ENCODE data around the gene CAMK2D.

CAMK2D gene

GRCh38 chr4:113482325-113482724, 279.2 kb downstream of the CAMK2D start:
- Histone ChIP-seq H3K4me3 (ENCODE audit: low read length) (no peak overlapping the region), H3K9me3 (ENCODE audit: control insufficient read depth, low read length) (peaks cover 3% of the 10 kb centered on the region), H3K4me1 (ENCODE audit: control insufficient read depth, insufficient read depth, low read length) (peaks cover 11% of the 10 kb centered on the region), H3K36me3 (ENCODE audit: control insufficient read depth, insufficient read depth, low read length, severe bottlenecking) (peaks cover 67% of the 10 kb centered on the region), H3K27me3 (replicated peaks; ENCODE audit: control insufficient read depth, insufficient read depth, low read length) (no peaks in the 10 kb centered on the region), H3K9ac (ENCODE audit: low read length) (no peak overlapping the region)
- no peak for DNase-seq (ENCODE audit: low read depth)

- H3K9ac ChIP-seq (ENCODE audit: low read length) = no peak overlapping the region
- H3K36me3 ChIP-seq (ENCODE audit: control insufficient read depth, insufficient read depth, low read length, severe bottlenecking) = peaks cover 72% of the 10 kb centered on the region
- H3K9me3 ChIP-seq (ENCODE audit: control insufficient read depth, low read length) = peaks cover 8% of the 10 kb centered on the region
- no peak for DNase-seq (ENCODE audit: low read depth)
- no peaks in the 10 kb centered on the region for H3K27me3 ChIP-seq (replicated peaks; ENCODE audit: control insufficient read depth, insufficient read depth, low read length)
- no peak overlapping the region for H3K4me3 ChIP-seq (ENCODE audit: low read length)
- peaks cover 11% of the 10 kb centered on the region for H3K4me1 ChIP-seq (ENCODE audit: control insufficient read depth, insufficient read depth, low read length)
These were observed 279.7 kb downstream of the CAMK2D start for GRCh38 chr4:113481820-113482219.

GRCh38 chr4:113480109-113480508, 281.4 kb downstream of the CAMK2D start:
- peaks cover 16% of the 10 kb centered on the region for H3K9me3 ChIP-seq (ENCODE audit: control insufficient read depth, low read length)
- peaks cover 67% of the 10 kb centered on the region for H3K36me3 ChIP-seq (ENCODE audit: control insufficient read depth, insufficient read depth, low read length, severe bottlenecking)
- H3K27me3 ChIP-seq (replicated peaks; ENCODE audit: control insufficient read depth, insufficient read depth, low read length) = no peaks in the 10 kb centered on the region
- peaks cover 23% of the 10 kb centered on the region for H3K4me1 ChIP-seq (ENCODE audit: control insufficient read depth, insufficient read depth, low read length)
- no peak overlapping the region for H3K9ac ChIP-seq (ENCODE audit: low read length)
- no peak overlapping the region for H3K4me3 ChIP-seq (ENCODE audit: low read length)
- DNase-seq (ENCODE audit: low read depth) = no peak

GRCh38 chr4:113478032-113478431, 283.5 kb downstream of the CAMK2D start:
- peaks cover 51% of the 10 kb centered on the region for H3K36me3 ChIP-seq (ENCODE audit: control insufficient read depth, insufficient read depth, low read length, severe bottlenecking)
- H3K9ac ChIP-seq (ENCODE audit: low read length) = no peak overlapping the region
- peak; percentile 44 for DNase-seq (ENCODE audit: low read depth)
- H3K4me1 ChIP-seq (ENCODE audit: control insufficient read depth, insufficient read depth, low read length) = peaks cover 43% of the 10 kb centered on the region
- H3K9me3 ChIP-seq (ENCODE audit: control insufficient read depth, low read length) = peaks cover 16% of the 10 kb centered on the region
- H3K4me3 ChIP-seq (ENCODE audit: low read length) = no peak overlapping the region
- H3K27me3 ChIP-seq (replicated peaks; ENCODE audit: control insufficient read depth, insufficient read depth, low read length) = no peaks in the 10 kb centered on the region

- no peak for DNase-seq (ENCODE audit: low read depth)
- Histone ChIP-seq H3K4me1 (ENCODE audit: control insufficient read depth, insufficient read depth, low read length) (peaks cover 56% of the 10 kb centered on the region), H3K9me3 (ENCODE audit: control insufficient read depth, low read length) (peaks cover 16% of the 10 kb centered on the region), H3K27me3 (replicated peaks; ENCODE audit: control insufficient read depth, insufficient read depth, low read length) (no peaks in the 10 kb centered on the region), H3K36me3 (ENCODE audit: control insufficient read depth, insufficient read depth, low read length, severe bottlenecking) (peaks cover 39% of the 10 kb centered on the region), H3K4me3 (ENCODE audit: low read length) (peak overlapping the region; percentile 4), H3K9ac (ENCODE audit: low read length) (no peak overlapping the region)
These were observed 284.7 kb downstream of the CAMK2D start for GRCh38 chr4:113476800-113477199.

GRCh38 chr4:113474017-113474416, 287.5 kb downstream of the CAMK2D start:
- Histone ChIP-seq H3K27me3 (replicated peaks; ENCODE audit: control insufficient read depth, insufficient read depth, low read length) (no peaks in the 10 kb centered on the region), H3K4me1 (ENCODE audit: control insufficient read depth, insufficient read depth, low read length) (peaks cover 82% of the 10 kb centered on the region), H3K9ac (ENCODE audit: low read length) (peak overlapping the region; percentile 79), H3K9me3 (ENCODE audit: control insufficient read depth, low read length) (peaks cover 16% of the 10 kb centered on the region), H3K4me3 (ENCODE audit: low read length) (no peak overlapping the region), H3K36me3 (ENCODE audit: control insufficient read depth, insufficient read depth, low read length, severe bottlenecking) (peaks cover 34% of the 10 kb centered on the region)
- peak; percentile 67 for DNase-seq (ENCODE audit: low read depth)

GRCh38 chr4:113472864-113473263, 288.7 kb downstream of the CAMK2D start:
- Histone ChIP-seq H3K27me3 (replicated peaks; ENCODE audit: control insufficient read depth, insufficient read depth, low read length) (no peaks in the 10 kb centered on the region), H3K9me3 (ENCODE audit: control insufficient read depth, low read length) (peaks cover 14% of the 10 kb centered on the region), H3K4me3 (ENCODE audit: low read length) (no peak overlapping the region), H3K36me3 (ENCODE audit: control insufficient read depth, insufficient read depth, low read length, severe bottlenecking) (peaks cover 25% of the 10 kb centered on the region), H3K4me1 (ENCODE audit: control insufficient read depth, insufficient read depth, low read length) (peaks cover 80% of the 10 kb centered on the region), H3K9ac (ENCODE audit: low read length) (peak overlapping the region; percentile 79)
- no peak for DNase-seq (ENCODE audit: low read depth)

GRCh38 chr4:113471146-113471860, 290.2 kb downstream of the CAMK2D start:
- Histone ChIP-seq H3K9ac (ENCODE audit: low read length) (peak overlapping the region; percentile 72), H3K4me1 (ENCODE audit: control insufficient read depth, insufficient read depth, low read length) (peaks cover 93% of the 10 kb centered on the region), H3K9me3 (ENCODE audit: control insufficient read depth, low read length) (peaks cover 2% of the 10 kb centered on the region), H3K36me3 (ENCODE audit: control insufficient read depth, insufficient read depth, low read length, severe bottlenecking) (peaks cover 12% of the 10 kb centered on the region), H3K4me3 (ENCODE audit: low read length) (peak overlapping the region; percentile 28), H3K27me3 (replicated peaks; ENCODE audit: control insufficient read depth, insufficient read depth, low read length) (no peaks in the 10 kb centered on the region)
- DNase-seq (ENCODE audit: low read depth) = no peak

GRCh38 chr4:113469926-113470325, 291.6 kb downstream of the CAMK2D start:
- H3K27me3 ChIP-seq (replicated peaks; ENCODE audit: control insufficient read depth, insufficient read depth, low read length) = no peaks in the 10 kb centered on the region
- peak overlapping the region; percentile 79 for H3K9ac ChIP-seq (ENCODE audit: low read length)
- H3K36me3 ChIP-seq (ENCODE audit: control insufficient read depth, insufficient read depth, low read length, severe bottlenecking) = peaks cover 12% of the 10 kb centered on the region
- peaks cover 80% of the 10 kb centered on the region for H3K4me1 ChIP-seq (ENCODE audit: control insufficient read depth, insufficient read depth, low read length)
- no peak overlapping the region for H3K4me3 ChIP-seq (ENCODE audit: low read length)
- no peaks in the 10 kb centered on the region for H3K9me3 ChIP-seq (ENCODE audit: control insufficient read depth, low read length)
- no peak for DNase-seq (ENCODE audit: low read depth)

GRCh38 chr4:113469023-113469390, 292.5 kb downstream of the CAMK2D start:
- no peaks in the 10 kb centered on the region for H3K27me3 ChIP-seq (replicated peaks; ENCODE audit: control insufficient read depth, insufficient read depth, low read length)
- H3K4me1 ChIP-seq (ENCODE audit: control insufficient read depth, insufficient read depth, low read length) = peaks cover 71% of the 10 kb centered on the region
- peak overlapping the region; percentile 14 for H3K4me3 ChIP-seq (ENCODE audit: low read length)
- peak overlapping the region; percentile 79 for H3K9ac ChIP-seq (ENCODE audit: low read length)
- no peaks in the 10 kb centered on the region for H3K9me3 ChIP-seq (ENCODE audit: control insufficient read depth, low read length)
- H3K36me3 ChIP-seq (ENCODE audit: control insufficient read depth, insufficient read depth, low read length, severe bottlenecking) = peaks cover 21% of the 10 kb centered on the region
- peak; percentile 57 for DNase-seq (ENCODE audit: low read depth)

GRCh38 chr4:113468165-113469022, 293.1 kb downstream of the CAMK2D start:
- peak overlapping the region; percentile 61 for H3K4me3 ChIP-seq (ENCODE audit: low read length)
- peaks cover 65% of the 10 kb centered on the region for H3K4me1 ChIP-seq (ENCODE audit: control insufficient read depth, insufficient read depth, low read length)
- H3K27me3 ChIP-seq (replicated peaks; ENCODE audit: control insufficient read depth, insufficient read depth, low read length) = no peaks in the 10 kb centered on the region
- peak; percentile 98 for DNase-seq (ENCODE audit: low read depth)
- peaks cover 27% of the 10 kb centered on the region for H3K36me3 ChIP-seq (ENCODE audit: control insufficient read depth, insufficient read depth, low read length, severe bottlenecking)
- peak overlapping the region; percentile 88 for H3K9ac ChIP-seq (ENCODE audit: low read length)
- no peaks in the 10 kb centered on the region for H3K9me3 ChIP-seq (ENCODE audit: control insufficient read depth, low read length)
